HG03571 (cell line): ENCODE data around the gene RNU7-1.

Source experiments
- ATAC-seq: cut with Tn5 transposase; IDR thresholded peaks from one replicate; pipeline ENCODE4 v1.9.1; 2021; ENCODE audit not compliant: unreplicated experiment

Gene RNU7-1

DNA sequence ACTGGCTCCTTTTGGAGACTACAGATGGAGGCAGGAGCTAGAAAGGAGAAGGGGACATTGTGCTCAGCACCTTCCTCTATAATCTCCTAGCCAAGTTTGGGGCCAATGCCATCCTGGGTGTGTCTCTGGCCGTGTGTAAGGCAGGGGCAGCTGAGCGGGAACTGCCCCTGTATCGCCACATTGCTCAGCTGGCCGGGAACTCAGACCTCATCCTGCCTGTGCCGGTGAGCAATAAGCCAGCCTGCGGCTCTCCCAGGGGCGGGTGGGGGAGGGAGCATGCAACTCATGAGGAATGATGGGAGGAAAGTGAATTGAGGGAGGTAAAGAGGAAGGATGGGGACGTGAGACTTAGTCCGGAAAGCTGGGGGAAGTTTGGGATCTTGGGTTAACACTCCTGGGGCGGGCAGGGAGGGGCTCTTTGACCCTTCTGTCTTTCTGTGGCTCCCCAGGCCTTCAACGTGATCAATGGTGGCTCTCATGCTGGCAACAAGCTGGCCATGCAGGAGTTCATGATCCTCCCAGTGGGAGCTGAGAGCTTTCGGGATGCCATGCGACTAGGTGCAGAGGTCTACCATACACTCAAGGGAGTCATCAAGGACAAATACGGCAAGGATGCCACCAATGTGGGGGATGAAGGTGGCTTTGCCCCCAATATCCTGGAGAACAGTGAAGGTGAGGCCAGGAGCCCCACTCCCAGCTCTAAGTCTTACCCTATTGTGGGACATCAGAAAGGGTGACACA, 26.0 kb upstream of the RNU7-1 start:
- ATAC-seq: no peak

DNA sequence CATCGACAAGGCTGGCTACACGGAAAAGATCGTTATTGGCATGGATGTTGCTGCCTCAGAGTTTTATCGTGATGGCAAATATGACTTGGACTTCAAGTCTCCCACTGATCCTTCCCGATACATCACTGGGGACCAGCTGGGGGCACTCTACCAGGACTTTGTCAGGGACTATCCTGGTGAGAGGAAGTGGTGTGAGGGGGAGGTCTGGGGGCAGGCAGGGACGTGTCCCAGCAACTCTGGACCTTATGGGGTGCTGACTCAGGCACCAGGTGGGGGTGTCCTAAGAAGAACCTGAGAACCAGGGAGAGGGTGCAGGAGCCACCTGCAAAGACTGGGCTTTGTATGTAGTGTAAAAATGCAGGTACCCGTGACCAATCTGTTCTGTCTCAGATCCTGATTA, 24.0 kb upstream of the RNU7-1 start:
- ATAC-seq: no peak

DNA sequence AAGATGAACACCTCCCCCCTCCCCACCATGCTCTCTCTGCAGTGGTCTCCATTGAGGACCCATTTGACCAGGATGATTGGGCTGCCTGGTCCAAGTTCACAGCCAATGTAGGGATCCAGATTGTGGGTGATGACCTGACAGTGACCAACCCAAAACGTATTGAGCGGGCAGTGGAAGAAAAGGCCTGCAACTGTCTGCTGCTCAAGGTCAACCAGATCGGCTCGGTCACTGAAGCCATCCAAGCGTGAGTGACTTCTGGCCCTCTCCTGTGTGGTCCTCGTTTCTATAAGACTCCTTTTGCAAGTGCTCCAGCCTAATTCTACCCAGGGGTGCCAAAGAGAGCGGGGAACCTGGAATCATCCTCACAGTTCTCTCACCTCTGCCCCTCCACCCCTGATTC, 22.1 kb upstream of the RNU7-1 start:
- ATAC-seq: no peak

DNA sequence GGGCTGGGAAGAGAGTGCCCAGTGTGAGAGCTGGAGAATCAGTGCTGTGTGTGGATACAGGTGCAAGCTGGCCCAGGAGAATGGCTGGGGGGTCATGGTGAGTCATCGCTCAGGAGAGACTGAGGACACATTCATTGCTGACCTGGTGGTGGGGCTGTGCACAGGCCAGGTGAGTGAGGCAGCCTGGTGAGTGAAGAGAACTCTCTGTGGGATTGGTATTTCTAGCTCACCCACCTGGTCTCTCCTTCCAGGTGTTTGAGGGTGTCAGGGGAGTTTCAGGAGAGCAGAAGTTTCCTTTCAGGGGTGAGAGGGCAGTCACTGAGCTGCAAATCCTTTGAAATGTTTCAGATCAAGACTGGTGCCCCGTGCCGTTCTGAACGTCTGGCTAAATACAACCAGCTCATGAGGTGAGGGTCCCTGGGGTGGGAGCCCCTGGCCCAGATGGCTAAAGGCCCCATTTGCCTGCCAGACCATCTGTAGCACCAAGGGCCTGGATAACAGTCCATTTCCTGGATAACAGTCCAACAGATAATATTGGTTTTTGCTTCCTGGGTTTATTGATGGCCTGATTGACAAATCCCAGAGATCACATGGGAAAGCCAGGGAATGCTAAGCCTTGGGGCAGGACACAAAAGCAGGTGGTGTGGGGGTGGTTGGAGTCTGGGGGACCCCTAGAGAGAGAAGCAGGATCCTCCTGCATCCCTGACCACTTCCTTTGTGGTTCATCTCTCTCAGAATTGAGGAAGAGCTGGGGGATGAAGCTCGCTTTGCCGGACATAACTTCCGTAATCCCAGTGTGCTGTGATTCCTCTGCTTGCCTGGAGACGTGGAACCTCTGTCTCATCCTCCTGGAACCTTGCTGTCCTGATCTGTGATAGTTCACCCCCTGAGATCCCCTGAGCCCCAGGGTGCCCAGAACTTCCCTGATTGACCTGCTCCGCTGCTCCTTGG, 21.3 kb upstream of the RNU7-1 start:
- no peak for ATAC-seq

DNA sequence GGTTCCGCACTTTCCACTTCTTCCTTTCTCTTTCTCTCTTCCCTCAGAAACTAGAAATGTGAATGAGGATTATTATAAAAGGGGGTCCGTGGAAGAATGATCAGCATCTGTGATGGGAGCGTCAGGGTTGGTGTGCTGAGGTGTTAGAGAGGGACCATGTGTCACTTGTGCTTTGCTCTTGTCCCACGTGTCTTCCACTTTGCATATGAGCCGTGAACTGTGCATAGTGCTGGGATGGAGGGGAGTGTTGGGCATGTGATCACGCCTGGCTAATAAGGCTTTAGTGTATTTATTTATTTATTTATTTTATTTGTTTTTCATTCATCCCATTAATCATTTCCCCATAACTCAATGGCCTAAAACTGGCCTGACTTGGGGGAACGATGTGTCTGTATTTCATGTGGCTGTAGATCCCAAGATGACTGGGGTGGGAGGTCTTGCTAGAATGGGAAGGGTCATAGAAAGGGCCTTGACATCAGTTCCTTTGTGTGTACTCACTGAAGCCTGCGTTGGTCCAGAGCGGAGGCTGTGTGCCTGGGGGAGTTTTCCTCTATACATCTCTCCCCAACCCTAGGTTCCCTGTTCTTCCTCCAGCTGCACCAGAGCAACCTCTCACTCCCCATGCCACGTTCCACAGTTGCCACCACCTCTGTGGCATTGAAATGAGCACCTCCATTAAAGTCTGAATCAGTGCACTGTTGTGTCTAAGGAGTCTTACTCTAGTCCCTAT, 20.4 kb upstream of the RNU7-1 start:
- no peak for ATAC-seq

DNA sequence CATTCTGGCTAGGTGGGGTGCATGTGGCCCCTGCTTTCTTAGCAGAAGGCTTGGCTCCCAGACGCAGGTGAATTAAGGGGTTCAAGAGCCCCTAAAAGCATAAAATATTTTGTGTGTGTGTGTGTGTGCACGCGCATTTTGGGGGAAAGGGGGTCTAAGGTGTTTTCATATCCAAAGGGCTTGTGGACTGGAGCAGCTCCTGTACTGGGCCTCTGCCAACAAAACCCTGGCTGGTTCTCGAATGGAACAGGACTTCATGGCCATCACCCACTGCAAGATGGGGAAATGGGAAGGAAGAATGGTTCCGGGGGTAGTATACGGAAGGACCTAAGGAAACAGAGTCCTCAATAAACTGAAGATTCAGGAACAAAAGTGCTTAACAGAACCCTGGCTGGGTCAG, 19.8 kb upstream of the RNU7-1 start:
- no peak for ATAC-seq

DNA sequence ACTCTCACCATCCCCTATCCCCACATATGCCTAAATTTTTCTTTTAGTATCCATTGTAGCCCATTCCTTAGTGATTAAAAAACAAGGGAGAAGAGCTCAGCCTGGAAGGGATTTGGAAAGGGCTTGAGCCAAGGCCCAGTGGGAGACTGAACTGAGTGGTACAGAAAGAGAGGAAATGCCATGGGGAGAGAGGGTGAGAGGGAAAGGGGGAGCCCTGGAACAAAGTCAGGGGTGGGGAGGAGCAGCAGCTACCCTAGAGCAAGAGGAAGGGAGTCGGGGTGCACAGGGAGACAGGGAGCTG, 18.4 kb upstream of the RNU7-1 start:
- ATAC-seq: no peak

DNA sequence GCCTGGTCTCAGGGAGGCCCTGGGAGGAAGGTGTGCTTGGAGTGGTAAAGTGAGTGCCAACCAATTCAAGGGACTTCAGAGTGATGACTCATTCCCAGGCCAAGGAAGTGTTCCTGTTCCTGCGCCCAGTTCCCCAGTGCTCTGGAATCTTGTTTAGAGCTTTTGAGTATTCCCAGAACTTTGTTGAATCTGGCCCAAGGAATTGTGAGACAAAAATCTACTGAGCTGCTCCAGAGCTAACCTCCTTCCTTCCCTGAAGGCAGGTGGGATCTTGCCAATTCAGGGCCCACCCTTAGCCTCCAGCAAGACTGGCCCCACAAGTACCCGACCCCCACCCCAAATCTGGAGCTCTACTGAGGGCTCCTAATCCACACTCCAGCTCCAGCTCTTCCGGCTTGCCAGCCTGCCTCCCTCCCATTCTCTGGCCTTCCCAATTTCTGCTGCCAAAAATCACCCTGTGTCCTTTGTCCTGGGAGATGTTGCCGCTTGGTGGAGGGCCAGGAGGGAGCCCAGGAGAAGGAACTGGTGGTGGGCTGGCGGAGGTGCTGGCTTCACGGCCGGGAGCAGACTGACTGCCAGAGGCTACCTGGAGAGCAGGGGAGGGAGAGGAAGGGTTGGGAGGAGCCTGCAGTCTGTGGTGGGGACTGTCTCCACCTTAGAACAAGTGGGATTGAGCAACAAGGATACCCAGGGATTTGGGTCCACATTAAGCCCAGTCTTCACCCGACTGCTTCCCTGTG, 17.9 kb upstream of the RNU7-1 start:
- ATAC-seq: no peak

DNA sequence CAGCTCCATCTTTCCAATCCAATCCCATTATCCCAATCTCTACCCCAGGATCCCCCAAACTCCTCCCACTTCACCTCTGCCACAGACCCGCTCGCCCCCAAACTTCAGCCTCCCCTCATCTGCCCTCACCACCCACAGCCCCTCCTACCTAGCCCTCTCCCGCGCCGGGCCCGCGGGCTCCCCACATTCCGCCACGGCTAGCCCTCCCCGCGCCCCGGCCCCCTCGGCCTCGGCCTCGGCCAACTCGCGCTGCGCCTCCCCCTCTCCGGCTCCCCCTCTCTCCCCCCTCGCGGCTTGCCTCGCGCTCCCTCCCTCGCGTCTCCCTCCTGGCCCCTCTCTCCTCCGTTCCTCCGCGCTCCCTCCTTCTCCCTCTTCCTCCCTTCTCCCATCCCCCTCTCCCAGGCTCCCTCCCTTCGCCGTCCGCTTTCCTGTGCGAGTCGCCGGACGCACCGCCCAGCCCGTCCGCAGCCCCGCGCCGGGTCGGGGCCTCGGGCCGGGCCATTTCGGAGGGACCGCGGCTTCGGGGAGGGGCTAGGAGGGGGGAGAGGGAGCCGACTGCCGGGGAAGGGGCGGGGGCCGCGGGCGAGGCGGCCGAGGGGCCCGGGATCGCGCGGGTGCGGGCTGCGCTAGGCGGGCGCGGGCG, 16.1 kb upstream of the RNU7-1 start, which contains the start of gene ATN1:
Gene ATN1 (plus strand): TSS at position 581 of the 643 bp plus-strand sequence. CDS start 6,043 bp downstream, outside the sequence.
- no peak for ATAC-seq

DNA sequence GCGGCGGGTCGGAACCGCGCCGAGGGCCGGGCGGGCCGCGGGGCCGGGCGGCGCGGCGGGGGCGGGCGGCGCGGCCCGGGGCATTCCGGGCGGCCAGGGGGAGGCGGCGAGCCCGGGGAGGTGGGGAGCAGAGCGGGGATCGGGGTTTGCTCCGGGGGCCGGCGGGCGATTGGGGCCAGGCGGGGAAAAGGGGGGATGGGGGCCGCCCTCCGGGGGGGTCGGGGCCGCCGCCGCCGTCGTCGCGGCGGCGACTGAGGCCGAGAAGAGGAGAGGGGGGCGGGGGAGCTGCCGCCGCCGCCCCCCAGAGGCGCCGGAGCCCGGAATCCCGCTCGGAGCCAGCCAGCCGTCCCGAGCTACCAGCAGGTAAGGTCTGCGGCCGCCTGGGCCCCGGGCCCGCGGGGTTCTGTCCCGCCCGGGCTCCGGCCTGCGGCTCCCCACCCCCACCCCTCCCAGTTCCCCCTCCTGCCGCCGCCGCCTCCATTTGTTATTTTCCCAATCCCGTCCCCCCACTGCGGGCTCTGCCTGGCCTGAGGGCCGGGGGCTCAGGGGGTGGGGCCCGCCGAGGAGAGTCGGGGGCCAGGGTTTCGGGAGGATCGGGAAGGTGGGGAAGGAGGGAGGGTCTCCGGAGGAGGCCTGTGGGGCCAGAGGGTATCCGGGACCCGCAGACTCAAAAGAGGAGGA, 15.5 kb upstream of the RNU7-1 start:
- no peak for ATAC-seq

DNA sequence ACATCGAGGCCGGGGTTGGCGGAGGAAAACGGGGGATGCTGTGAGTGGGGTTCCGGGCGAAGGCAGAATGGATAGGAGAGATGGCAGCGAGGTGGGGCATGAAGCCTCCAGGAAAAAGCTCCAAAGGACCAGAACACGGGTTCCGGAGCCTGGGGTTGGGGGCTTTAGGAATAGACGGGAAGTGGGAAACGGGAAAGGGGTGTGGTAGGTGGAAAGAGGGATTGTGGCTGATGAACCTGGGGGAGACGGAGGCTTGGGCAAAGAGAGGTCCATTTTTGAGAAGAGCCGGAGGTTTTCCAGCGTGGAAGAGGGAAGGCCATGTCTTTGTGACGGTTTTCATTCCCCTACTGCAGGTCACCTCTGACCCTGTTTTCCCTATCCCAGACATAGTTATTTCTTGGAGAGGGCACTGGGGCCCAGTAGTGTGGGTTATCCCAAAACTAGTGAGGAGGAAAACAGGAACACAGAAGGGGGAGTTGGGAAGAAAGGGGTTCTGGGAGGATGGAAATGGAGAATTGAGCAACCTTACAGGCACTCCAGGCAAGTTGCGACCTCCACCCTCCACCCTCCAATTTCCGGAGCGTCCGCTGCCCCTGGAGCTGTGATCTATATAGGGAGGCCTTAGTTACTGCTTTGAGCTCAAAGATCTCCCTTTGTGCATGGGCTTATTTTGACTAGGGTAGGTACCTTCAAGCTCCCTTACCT, 14.8 kb upstream of the RNU7-1 start:
- ATAC-seq: no peak

DNA sequence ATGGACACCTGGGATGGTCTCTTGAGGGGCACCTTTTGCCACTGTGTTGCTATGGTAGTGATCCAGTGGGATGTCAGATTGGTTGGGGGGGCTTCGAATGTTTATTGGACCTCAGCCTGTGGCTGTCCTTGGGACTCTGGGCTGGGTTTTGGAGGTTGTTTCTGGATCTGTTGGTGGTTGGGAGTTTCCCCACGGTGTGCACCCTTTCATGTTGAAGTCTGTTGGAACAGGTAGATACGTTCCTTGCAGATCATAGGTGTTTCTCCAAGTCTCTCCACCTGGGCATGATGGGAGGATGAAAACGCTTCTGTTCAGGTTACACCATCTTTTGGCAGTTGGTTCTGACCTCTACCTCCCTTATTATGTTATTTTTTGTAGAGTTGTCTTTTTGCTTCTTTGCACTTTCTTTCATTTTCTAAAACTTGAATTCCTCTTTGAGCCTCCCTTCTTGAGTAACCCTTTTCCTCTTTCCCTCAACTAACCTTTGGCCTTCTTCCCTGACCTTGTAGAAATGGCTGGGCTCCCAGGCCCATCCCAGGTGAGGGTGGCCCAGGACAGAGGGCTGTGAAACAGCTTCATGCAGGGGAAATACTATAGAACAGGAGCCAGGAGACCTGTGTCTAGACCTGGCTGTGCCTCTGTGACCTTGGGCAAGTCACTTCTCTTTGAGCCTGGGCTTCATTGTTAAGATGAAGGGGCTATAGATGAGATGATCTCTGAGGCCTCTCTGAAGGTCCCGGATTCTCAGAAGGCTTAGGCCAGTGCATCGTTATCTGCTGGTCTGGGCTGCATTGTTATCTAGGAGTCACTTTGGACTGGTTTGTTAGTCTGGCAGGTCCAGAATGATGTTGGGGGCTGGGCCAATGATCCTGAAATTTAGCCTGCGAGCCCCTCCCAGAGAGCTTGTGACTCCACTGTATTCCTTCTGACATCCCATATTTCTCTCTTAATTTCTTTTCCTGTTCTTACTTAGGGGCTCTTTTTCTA, 13.9 kb upstream of the RNU7-1 start:
- ATAC-seq: no peak

DNA sequence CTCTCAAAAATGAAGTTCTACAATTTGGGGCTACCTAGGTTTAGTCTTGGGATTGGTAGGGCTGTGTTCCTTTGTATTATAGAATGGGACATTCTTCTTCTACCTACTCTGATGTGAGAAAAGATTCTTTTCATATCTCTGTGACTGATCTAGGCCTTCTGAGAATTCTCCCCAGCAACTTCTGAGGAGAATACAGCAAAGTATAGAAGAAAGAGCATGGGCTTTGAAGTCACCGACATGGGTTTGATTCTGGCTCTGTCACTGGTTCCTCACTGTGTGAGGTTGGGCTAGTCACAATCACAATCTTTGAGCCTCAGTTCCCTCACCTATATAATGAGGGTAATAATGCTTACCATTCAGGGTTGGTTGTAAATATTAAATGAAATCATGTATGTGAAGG, 10.8 kb upstream of the RNU7-1 start:
- ATAC-seq: no peak

DNA sequence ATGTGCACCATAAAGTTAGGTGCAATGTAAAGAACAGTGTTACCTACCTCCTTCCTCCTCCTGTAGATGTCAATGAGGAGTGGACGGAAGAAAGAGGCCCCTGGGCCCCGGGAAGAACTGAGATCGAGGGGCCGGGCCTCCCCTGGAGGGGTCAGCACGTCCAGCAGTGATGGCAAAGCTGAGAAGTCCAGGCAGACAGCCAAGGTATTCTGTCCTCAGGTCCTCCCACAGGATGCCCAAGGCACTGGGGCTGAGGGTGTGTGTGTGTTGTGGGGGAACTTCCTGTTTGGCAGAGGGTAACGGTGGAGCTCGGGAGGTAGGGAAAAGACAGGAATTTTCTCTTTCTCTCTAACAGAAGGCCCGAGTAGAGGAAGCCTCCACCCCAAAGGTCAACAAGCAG, 9.5 kb upstream of the RNU7-1 start:
- ATAC-seq: no peak

DNA sequence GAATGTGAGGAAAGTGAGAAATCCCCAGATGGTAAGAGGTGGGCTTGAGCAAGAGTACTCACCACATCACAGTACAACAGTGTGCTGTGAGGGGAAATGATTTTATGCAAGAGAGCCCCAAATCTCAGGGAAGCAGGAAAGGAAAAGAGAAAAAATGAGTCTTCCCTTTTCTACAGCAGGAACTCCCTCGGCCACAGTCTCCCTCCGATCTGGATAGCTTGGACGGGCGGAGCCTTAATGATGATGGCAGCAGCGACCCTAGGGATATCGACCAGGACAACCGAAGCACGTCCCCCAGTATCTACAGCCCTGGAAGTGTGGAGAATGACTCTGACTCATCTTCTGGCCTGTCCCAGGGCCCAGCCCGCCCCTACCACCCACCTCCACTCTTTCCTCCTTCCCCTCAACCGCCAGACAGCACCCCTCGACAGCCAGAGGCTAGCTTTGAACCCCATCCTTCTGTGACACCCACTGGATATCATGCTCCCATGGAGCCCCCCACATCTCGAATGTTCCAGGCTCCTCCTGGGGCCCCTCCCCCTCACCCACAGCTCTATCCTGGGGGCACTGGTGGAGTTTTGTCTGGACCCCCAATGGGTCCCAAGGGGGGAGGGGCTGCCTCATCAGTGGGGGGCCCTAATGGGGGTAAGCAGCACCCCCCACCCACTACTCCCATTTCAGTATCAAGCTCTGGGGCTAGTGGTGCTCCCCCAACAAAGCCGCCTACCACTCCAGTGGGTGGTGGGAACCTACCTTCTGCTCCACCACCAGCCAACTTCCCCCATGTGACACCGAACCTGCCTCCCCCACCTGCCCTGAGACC, 8.0 kb upstream of the RNU7-1 start:
- no peak for ATAC-seq

DNA sequence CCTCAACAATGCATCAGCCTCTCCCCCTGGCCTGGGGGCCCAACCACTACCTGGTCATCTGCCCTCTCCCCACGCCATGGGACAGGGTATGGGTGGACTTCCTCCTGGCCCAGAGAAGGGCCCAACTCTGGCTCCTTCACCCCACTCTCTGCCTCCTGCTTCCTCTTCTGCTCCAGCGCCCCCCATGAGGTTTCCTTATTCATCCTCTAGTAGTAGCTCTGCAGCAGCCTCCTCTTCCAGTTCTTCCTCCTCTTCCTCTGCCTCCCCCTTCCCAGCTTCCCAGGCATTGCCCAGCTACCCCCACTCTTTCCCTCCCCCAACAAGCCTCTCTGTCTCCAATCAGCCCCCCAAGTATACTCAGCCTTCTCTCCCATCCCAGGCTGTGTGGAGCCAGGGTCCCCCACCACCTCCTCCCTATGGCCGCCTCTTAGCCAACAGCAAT, 7.4 kb upstream of the RNU7-1 start:
- ATAC-seq: no peak
